MM.1S (cell line): Measurements from ENCODE around the gene AHRR.

Experiments
- EZH2 ChIP-seq: fragments of 300-600 bp; sonication (generic); optimal IDR thresholded peaks from 2 replicates; pipeline ENCODE3; 2017; ENCODE audit warnings: low read depth, mild to moderate bottlenecking, antibody characterized with exemption, low read length, mixed read lengths
- TF ChIP-seq, protein P1 (sequence below): fragments of 300-600 bp; sonication (generic); IDR thresholded peaks from 2 replicates; pipeline ENCODE4 v1.5.1; 2016; ENCODE audit warnings: antibody characterized with exemption, low read length, mixed read lengths

DNA sequence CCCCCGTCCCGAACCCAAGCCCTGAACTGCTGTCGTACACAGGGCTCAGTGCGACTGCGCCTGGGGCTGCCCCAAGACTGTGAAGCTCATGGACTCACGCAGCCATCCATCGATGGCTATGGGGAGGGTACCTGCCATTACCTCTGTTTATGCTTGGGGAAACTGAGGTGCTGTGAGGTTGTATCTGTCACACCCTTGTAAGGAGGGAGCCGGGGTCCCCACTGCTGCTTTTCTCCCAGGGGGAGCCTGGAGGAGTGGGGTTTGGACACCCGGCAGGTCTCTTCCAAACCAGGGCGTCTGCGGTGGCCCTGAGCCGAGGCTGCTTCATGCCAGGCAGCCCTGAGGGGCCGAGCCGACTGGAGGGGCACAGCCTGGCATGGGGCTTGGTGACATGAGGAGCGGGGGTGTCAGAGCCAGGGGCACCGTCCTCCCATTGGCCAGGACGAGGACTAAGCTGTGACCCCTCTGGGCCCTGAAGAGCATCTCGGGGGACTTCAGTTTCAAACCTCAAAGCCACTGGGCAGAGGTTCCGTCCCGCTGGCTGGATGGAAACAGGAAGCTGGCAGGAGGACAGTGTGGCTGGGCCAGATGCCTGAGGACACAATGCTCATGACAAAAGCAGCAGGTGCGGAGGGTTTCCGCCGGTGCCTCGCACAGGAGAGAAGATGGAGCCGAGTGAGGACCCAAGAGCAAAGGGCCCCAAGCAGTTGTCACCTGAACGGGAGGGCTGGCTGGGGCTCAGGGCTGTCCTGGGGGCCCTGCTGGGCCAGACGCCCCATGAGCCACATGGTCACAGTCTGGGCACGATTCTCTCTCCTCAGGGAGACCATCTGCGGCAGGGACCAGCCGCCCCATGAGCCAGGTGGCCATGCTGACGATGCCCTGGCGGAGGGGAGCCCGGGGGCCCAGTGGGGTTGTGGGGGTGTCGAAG is 67.0 kb downstream of the AHRR start:
- TF ChIP-seq, protein P1, sequence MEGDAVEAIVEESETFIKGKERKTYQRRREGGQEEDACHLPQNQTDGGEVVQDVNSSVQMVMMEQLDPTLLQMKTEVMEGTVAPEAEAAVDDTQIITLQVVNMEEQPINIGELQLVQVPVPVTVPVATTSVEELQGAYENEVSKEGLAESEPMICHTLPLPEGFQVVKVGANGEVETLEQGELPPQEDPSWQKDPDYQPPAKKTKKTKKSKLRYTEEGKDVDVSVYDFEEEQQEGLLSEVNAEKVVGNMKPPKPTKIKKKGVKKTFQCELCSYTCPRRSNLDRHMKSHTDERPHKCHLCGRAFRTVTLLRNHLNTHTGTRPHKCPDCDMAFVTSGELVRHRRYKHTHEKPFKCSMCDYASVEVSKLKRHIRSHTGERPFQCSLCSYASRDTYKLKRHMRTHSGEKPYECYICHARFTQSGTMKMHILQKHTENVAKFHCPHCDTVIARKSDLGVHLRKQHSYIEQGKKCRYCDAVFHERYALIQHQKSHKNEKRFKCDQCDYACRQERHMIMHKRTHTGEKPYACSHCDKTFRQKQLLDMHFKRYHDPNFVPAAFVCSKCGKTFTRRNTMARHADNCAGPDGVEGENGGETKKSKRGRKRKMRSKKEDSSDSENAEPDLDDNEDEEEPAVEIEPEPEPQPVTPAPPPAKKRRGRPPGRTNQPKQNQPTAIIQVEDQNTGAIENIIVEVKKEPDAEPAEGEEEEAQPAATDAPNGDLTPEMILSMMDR = no peak
- TF ChIP-seq EZH2 = no peak
